GM12878 (cell line): Measurements from ENCODE around the gene DOCK1.

ENCODE experiments used
- ASH2L ChIP-seq: fragments of 300-600, 200-600 bp; sonication (generic); IDR thresholded peaks from 2 replicates; pipeline ENCODE4 v1.6.1; 2017; ENCODE audit warnings: low read depth, mild to moderate bottlenecking, borderline replicate concordance
- CHD4 ChIP-seq: fragments of 200-600 bp; sonication (generic); IDR thresholded peaks from 2 replicates; pipeline ENCODE4 v1.6.1; 2016; ENCODE audit warnings: mild to moderate bottlenecking
- MYB ChIP-seq: fragments of 150-350 bp; IDR thresholded peaks from 2 replicates; pipeline ENCODE4 v1.6.1; 2014; ENCODE audit warnings: mild to moderate bottlenecking, low read depth, low read length, borderline replicate concordance
- POLR2A ChIP-seq: IDR thresholded peaks from 2 replicates; pipeline ENCODE4 v1.6.1; 2011; ENCODE audit warnings: low read depth, mild to moderate bottlenecking, low read length
- RBBP5 ChIP-seq: fragments of 200-600 bp; sonication (generic); conservative IDR thresholded peaks from 2 replicates; pipeline ENCODE4 v1.6.1; 2016
- SP1 ChIP-seq: IDR thresholded peaks from one replicate; pipeline ENCODE4 v1.6.1; 2011; ENCODE audit warnings: low read depth, low read length
- SREBF1 ChIP-seq: IDR thresholded peaks from 2 replicates; pipeline ENCODE4 v1.6.1; 2012; ENCODE audit warnings: mild to moderate bottlenecking, low read length
- SREBF2 ChIP-seq: IDR thresholded peaks from 2 replicates; pipeline ENCODE4 v1.6.1; 2012; ENCODE audit warnings: mild to moderate bottlenecking, low read length
- TF ChIP-seq, protein P1 (sequence below), 3 experiments: IDR thresholded peaks in 2 of 3; conservative IDR thresholded peaks in 1 of 3; 2 replicates each; pipeline ENCODE4 v1.5.1; 2011; ENCODE audit warnings: low read depth in 3 of 3, low read length in 3 of 3, mild to moderate bottlenecking in 3 of 3, control low read depth in 2 of 3, moderate library complexity in 2 of 3, inconsistent platforms in 1 of 3, mixed read lengths in 1 of 3; ENCODE audit not compliant: control insufficient read depth in 2 of 3, insufficient read depth in 1 of 3; ENCODE audit errors: extremely low read depth in 1 of 3
- TF ChIP-seq, protein P2 (sequence below): fragments of 450-650 bp; IDR thresholded peaks from 2 replicates; pipeline ENCODE4 v1.6.1; 2016; ENCODE audit warnings: mild to moderate bottlenecking
- TF ChIP-seq, protein P3 (sequence below): IDR thresholded peaks from 2 replicates; pipeline ENCODE4 v1.6.1; 2012; ENCODE audit warnings: low read depth, low read length, improper control_type of control experiment
- TF ChIP-seq, protein P4 (sequence below): IDR thresholded peaks from 2 replicates; pipeline ENCODE4 v1.6.1; 2012; ENCODE audit warnings: mild to moderate bottlenecking, low read depth, low read length

DNA sequence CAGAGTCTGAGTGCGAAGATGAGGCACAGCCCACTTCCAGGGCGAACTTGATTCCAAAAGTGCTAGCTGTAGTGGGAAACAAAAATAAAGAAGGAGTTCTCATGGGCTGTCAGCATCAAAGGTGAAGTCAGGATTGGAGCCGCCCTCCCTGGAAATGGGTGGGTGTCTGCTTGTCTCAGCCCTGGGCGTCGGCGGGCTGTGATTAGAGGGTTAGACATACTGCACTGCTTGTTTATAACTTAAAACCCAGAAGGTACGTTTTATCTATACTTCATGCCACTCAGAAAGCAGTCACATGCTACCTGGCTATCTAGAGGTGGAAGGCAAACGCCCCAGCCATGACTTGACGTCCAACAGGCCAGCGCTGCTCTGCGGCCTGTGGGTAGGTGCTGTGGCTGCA lies 535.1 kb downstream of the DOCK1 start:
- TF ChIP-seq MYB (no peak), RBBP5 (no peak), SP1 (no peak), POLR2A (no peak), ASH2L (no peak), SREBF2 (no peak), CHD4 (no peak), SREBF1 (no peak)
- TF ChIP-seq, protein P1, sequence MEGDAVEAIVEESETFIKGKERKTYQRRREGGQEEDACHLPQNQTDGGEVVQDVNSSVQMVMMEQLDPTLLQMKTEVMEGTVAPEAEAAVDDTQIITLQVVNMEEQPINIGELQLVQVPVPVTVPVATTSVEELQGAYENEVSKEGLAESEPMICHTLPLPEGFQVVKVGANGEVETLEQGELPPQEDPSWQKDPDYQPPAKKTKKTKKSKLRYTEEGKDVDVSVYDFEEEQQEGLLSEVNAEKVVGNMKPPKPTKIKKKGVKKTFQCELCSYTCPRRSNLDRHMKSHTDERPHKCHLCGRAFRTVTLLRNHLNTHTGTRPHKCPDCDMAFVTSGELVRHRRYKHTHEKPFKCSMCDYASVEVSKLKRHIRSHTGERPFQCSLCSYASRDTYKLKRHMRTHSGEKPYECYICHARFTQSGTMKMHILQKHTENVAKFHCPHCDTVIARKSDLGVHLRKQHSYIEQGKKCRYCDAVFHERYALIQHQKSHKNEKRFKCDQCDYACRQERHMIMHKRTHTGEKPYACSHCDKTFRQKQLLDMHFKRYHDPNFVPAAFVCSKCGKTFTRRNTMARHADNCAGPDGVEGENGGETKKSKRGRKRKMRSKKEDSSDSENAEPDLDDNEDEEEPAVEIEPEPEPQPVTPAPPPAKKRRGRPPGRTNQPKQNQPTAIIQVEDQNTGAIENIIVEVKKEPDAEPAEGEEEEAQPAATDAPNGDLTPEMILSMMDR (IDR thresholded peaks at IDR 0.05 in 2 of 3, conservative IDR thresholded peaks at IDR 0.05 in 1 of 3; ENCODE audit: control insufficient read depth in 2 of 3, extremely low read depth in 1 of 3, insufficient read depth in 1 of 3, low read depth in 3 of 3, low read length in 3 of 3): no peak
- TF ChIP-seq, protein P2, sequence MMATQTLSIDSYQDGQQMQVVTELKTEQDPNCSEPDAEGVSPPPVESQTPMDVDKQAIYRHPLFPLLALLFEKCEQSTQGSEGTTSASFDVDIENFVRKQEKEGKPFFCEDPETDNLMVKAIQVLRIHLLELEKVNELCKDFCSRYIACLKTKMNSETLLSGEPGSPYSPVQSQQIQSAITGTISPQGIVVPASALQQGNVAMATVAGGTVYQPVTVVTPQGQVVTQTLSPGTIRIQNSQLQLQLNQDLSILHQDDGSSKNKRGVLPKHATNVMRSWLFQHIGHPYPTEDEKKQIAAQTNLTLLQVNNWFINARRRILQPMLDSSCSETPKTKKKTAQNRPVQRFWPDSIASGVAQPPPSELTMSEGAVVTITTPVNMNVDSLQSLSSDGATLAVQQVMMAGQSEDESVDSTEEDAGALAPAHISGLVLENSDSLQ: no peak
- TF ChIP-seq, protein P3, sequence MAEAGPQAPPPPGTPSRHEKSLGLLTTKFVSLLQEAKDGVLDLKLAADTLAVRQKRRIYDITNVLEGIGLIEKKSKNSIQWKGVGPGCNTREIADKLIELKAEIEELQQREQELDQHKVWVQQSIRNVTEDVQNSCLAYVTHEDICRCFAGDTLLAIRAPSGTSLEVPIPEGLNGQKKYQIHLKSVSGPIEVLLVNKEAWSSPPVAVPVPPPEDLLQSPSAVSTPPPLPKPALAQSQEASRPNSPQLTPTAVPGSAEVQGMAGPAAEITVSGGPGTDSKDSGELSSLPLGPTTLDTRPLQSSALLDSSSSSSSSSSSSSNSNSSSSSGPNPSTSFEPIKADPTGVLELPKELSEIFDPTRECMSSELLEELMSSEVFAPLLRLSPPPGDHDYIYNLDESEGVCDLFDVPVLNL: no peak
- TF ChIP-seq, protein P4, sequence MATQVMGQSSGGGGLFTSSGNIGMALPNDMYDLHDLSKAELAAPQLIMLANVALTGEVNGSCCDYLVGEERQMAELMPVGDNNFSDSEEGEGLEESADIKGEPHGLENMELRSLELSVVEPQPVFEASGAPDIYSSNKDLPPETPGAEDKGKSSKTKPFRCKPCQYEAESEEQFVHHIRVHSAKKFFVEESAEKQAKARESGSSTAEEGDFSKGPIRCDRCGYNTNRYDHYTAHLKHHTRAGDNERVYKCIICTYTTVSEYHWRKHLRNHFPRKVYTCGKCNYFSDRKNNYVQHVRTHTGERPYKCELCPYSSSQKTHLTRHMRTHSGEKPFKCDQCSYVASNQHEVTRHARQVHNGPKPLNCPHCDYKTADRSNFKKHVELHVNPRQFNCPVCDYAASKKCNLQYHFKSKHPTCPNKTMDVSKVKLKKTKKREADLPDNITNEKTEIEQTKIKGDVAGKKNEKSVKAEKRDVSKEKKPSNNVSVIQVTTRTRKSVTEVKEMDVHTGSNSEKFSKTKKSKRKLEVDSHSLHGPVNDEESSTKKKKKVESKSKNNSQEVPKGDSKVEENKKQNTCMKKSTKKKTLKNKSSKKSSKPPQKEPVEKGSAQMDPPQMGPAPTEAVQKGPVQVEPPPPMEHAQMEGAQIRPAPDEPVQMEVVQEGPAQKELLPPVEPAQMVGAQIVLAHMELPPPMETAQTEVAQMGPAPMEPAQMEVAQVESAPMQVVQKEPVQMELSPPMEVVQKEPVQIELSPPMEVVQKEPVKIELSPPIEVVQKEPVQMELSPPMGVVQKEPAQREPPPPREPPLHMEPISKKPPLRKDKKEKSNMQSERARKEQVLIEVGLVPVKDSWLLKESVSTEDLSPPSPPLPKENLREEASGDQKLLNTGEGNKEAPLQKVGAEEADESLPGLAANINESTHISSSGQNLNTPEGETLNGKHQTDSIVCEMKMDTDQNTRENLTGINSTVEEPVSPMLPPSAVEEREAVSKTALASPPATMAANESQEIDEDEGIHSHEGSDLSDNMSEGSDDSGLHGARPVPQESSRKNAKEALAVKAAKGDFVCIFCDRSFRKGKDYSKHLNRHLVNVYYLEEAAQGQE: no peak
